Stimulated activated naive B cell treated with anti-CD40 and anti-IgM and Interleukin-4, amounts not matched to agents 10 μg/mL and 1 μg/mL and 100 μg/mL, for 72 hours (primary cell): ENCODE measurements around the gene KLK3.

ENCODE experiments used
- ATAC-seq, 2 donors: fragments of 150-1000 bp; cut with Tn5 transposase; replicated peaks; 2 replicates each; pipeline ENCODE4 v1.10.0; 2021; ENCODE audit warnings: moderate library complexity in 1 of 2
- DNase-seq: peaks from one replicate; pipeline ENCODE4 v3.0.0; 2021
- H3K27ac Mint-ChIP-seq: one replicate; pipeline ENCODE4 v1.8.0; 2022; ENCODE audit warnings: mild to moderate bottlenecking, mixed read lengths
- H3K27me3 Mint-ChIP-seq, 2 donors: one replicate each; pipeline ENCODE4 v1.8.0; 2022; ENCODE audit warnings: mixed read lengths in 2 of 2
- H3K36me3 Mint-ChIP-seq, 2 donors: one replicate each; pipeline ENCODE4 v1.8.0; 2022; ENCODE audit warnings: mixed read lengths in 2 of 2, mild to moderate bottlenecking in 1 of 2
- H3K4me1 Mint-ChIP-seq, 2 donors: one replicate each; pipeline ENCODE4 v1.8.0; 2022; ENCODE audit warnings: mixed read lengths in 2 of 2, mild to moderate bottlenecking in 1 of 2
- H3K4me3 Mint-ChIP-seq, 2 donors: one replicate each; pipeline ENCODE4 v1.8.0; 2022; ENCODE audit warnings: mild to moderate bottlenecking in 2 of 2, mixed read lengths in 2 of 2, moderate library complexity in 1 of 2
- H3K9me3 Mint-ChIP-seq, 2 donors: one replicate each; pipeline ENCODE4 v1.8.0; 2022; ENCODE audit warnings: mixed read lengths in 2 of 2, mild to moderate bottlenecking in 1 of 2

KLK3 gene

DNA sequence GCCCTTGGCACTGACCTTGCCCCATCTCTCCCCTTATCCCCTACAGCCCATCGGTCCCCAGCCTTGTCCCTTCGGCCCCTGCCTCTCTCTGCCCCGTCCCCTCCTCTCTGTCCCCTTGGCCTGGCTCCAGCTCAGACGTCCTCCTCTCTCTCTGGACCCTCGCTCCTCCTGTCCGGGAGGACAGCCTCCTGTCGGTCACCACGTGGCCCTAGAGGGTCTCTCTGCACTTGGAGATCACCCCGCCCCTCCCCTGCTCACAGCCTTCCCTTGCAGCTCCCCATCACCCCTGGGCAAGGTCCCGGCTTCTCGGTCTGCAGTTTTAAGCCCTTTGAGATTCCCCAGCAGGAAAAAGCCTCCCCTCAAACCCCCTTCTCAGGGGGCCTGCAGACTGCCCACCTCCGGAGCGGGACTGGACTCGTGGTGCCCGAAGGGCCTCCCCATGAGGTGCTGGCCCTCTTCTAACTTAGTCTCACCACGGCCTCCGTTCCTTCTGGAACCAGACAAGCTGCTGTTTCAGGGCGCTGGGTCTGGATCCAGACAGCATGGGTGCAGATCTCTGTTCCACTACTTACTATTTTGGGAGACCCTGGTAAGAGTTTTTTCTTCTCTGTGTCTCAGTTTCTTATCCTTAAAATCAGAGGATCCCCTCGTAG, 18.0 kb upstream of the KLK3 start:
- peak overlapping the region; percentile 88 to 89 for H3K4me3 Mint-ChIP-seq
- H3K27me3 Mint-ChIP-seq, result peaks cover 63 to 64% of the 10 kb centered on the region in 2 donors
- DNase-seq, result no peak
- peaks cover 0 to 2% of the 10 kb centered on the region in 2 donors for H3K9me3 Mint-ChIP-seq
- peaks cover 0 to 4% of the 10 kb centered on the region in 2 donors for H3K36me3 Mint-ChIP-seq
- H3K27ac Mint-ChIP-seq, result peak overlapping the region; percentile 76
- ATAC-seq, result no peak
- peaks cover 12 to 21% of the 10 kb centered on the region in 2 donors for H3K4me1 Mint-ChIP-seq

DNA sequence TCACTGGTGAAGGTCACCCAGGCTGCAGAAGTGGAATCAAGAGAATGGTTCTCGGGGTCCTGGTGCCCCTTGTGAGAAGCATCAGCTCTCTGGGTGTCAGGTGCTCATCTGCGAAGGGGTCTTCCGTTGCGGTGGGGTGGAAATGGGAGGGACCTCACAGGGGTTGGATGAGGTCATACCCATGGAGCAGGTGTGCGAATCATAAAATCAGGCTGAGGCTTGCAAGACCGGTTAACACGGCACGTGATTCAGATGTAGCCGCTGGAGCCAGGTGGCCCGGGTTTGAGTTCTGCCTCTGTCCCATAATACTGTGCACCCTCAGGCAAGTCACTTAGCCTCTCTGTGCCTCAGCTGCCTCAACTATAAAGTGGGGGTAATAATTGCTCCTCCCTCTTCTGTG, 17.4 kb upstream of the KLK3 start:
- DNase-seq (no peak), ATAC-seq (no peak)
- peaks cover 0 to 5% of the 10 kb centered on the region in 2 donors for H3K9me3 Mint-ChIP-seq
- peaks cover 58 to 63% of the 10 kb centered on the region in 2 donors for H3K27me3 Mint-ChIP-seq
- peaks cover 0 to 4% of the 10 kb centered on the region in 2 donors for H3K36me3 Mint-ChIP-seq
- no peak overlapping the region for H3K4me3 Mint-ChIP-seq
- no peak overlapping the region for H3K27ac Mint-ChIP-seq
- peaks cover 12 to 21% of the 10 kb centered on the region in 2 donors for H3K4me1 Mint-ChIP-seq

DNA sequence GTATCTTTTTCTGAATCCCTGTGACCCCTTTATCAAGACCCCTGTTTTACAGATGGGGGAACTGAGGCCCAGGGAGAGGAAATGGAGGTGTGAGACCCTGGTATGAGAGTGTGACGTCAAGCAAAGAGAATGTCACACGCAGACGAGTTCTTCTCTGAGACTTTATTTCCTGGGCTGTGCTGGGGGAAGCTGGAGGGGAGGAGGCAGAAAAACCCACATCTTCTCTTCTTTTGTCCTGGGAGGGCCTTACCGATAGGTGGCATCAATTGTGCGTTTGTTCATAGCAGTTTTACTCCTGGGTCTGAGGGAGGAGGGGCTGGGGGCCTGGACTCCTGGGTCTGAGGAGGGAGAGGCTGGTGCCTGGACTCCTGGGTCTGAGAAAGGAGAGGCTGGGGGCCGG, 16.5 kb upstream of the KLK3 start:
- Mint-ChIP-seq H3K4me1 (peaks cover 12 to 21% of the 10 kb centered on the region in 2 donors), H3K27me3 (peaks cover 51 to 56% of the 10 kb centered on the region in 2 donors), H3K4me3 (no peak overlapping the region), H3K9me3 (peaks cover 2 to 6% of the 10 kb centered on the region in 2 donors), H3K27ac (peak overlapping the region; percentile 73), H3K36me3 (peaks cover under 1 to 4% of the 10 kb centered on the region in 2 donors)
- ATAC-seq (peak in 1 of 2 donors; percentile 24), DNase-seq (no peak)

DNA sequence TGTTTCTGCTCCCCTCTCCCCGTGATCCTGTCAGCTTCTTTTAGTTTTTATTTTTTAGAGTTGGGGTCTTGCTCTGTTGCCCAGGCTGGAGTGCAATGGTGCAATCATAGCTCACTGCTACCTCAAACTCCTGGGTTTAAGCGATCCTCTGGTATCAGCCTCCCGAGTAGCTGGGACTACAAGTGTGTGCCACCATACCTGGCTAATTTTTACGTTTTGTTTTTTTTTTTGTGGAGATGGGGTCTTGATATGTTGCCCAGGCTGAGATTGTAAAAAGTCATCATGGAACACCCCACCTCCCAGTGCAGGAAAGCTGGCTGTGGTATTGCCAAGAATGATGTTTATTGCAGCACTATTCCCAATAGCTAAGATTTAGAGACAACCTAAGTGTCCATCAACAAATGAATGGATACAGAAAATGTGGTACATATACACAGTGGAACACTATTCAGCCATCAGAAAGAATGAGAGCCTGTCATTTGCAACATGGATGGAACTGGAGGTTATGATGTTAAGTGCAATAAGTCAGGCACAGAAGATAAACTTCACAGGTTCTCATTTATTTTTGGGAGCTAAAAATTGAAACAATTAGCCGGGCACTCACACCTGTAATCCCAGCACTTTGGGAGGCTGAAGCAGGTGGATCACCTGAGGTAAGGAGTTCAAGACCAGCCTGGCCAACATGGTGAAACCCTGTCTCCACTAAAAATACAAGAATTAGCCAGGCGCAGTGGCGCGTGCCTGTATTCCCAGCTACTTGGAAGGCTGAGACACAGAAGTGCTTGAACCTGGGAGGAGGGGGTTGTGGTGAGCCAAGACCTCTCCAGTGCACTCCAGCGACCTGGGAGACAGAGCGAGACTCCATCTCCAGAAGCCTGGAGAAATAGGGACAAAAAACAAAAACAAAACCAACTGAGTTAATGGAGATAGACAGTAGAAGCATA, 14.7 kb upstream of the KLK3 start:
- Mint-ChIP-seq H3K9me3 (peaks cover 15 to 20% of the 10 kb centered on the region in 2 donors), H3K36me3 (peaks cover 4 to 7% of the 10 kb centered on the region in 2 donors), H3K27ac (no peak overlapping the region), H3K4me1 (peaks cover 12 to 27% of the 10 kb centered on the region in 2 donors), H3K4me3 (no peak overlapping the region), H3K27me3 (peaks cover 58 to 64% of the 10 kb centered on the region in 2 donors)
- DNase-seq (no peak), ATAC-seq (no peak)

DNA sequence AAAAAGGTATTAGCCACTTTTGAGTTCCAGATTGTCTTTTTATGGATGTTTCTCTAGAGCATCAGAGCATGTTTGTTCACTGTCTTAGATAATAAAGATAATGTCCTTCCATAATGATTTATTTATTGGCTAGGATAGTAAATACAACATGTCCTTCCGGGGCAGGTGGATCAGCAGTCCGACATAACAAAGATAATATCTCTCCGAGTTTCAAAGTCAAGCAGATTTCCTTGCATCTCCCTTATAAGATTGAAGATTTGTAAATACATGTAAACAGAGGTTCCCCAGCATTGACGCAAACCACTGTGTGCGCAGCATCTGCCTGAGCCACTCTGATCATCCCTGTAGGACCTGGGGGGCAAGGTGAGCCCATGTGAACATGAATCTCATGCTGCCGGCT, 12.6 kb upstream of the KLK3 start:
- Mint-ChIP-seq H3K9me3 (peaks cover 18 to 22% of the 10 kb centered on the region in 2 donors), H3K4me1 (peaks cover 2 to 11% of the 10 kb centered on the region in 2 donors), H3K4me3 (no peak overlapping the region), H3K36me3 (peaks cover 4 to 7% of the 10 kb centered on the region in 2 donors), H3K27me3 (peaks cover 51% of the 10 kb centered on the region in 2 donors), H3K27ac (no peak overlapping the region)
- ATAC-seq (no peak), DNase-seq (no peak)

DNA sequence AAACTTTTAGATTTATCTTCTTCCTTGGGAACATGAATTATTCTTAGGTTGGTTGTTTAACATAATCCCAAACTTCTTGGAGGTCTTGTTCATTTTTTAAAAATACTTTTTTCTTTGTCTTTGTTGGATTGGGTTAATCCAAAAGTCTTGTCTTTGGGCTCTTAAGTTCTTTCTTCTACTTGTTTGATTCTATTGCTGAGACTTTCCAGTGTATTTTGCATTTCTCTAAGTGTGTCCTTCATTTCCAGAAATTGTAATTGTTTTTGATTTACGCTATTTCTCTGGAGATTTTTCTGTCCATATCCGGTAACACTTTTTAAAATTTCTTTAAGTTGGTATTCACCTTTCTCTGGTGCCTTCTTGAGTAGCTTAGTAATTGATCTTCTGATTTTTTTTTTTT, 11.5 kb upstream of the KLK3 start:
- no peak overlapping the region for H3K4me3 Mint-ChIP-seq

DNA sequence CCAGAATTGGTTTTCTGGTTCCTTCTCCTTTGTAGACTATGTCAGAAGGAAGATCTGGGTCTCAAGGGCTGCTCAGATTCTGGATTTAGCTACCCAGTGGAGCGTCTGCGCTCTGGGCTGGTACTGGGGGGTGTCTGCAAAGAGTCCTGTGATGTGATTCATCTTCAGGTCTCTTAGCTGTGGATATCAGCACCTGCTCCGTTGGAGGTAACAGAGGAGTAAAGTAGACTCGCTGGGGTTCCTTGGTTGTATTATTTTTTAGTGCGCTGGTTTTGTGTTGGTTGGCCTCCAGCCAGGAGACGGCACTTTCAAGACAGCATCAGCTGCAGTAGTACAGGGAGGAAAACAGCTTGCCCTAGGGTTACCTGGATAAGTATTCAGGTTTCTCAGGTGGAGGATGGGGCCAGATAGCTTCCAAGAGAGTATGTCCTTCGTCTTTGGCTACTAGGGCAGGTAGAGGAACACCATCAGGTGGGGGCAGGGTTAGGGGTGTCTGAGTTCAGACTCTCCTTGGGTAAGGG, 11.0 kb upstream of the KLK3 start:
- Mint-ChIP-seq H3K36me3 (peaks cover 2 to 7% of the 10 kb centered on the region in 2 donors), H3K27ac (no peak overlapping the region), H3K9me3 (peaks cover 18 to 22% of the 10 kb centered on the region in 2 donors), H3K27me3 (peaks cover 35 to 37% of the 10 kb centered on the region in 2 donors), H3K4me3 (no peak overlapping the region), H3K4me1 (peaks cover 0 to 5% of the 10 kb centered on the region in 2 donors)
- ATAC-seq, result no peak
- DNase-seq, result no peak

More for the DNA sequence above, 11.5 kb upstream of the KLK3 start:
- peaks cover 0 to 8% of the 10 kb centered on the region in 2 donors for H3K4me1 Mint-ChIP-seq
- peaks cover 18 to 22% of the 10 kb centered on the region in 2 donors for H3K9me3 Mint-ChIP-seq
- peaks cover 40 to 42% of the 10 kb centered on the region in 2 donors for H3K27me3 Mint-ChIP-seq
- H3K27ac Mint-ChIP-seq, result no peak overlapping the region
- peaks cover 4 to 7% of the 10 kb centered on the region in 2 donors for H3K36me3 Mint-ChIP-seq
- no peak for ATAC-seq
- DNase-seq, result no peak

DNA sequence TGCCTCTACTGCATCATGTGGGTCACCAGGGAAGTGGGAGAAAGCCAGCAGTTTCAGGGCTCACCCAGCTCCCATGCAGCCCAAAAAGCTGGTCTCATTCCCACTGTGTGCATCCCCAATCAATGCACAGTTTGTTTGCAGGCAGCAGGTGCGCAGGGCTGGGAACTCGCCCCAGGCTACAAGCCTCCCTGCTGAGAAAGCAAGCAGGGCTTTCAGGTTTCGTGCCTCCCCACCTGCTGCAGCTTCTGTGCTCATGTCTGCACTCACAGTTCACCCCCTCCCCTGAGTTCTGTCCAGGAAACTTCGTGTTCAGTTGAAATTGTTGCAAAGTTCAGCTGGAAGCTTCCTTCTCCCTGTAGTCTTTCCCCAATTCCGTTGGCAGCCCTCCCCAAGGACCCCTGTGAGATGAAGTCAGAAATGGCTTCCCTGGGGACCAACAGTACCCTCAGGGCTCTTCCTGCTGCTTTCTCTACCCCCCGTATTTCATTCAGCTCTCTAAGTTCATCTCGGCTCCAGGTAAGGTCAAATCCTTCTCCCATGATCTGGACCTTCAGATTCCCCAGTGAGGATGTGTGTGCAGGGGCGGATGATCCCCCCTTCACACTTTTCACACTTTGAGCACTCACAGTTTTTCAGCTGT, 10.3 kb upstream of the KLK3 start:
- DNase-seq (no peak), ATAC-seq (no peak)
- H3K36me3 Mint-ChIP-seq, result peaks cover 2 to 7% of the 10 kb centered on the region in 2 donors
- peaks cover 18 to 22% of the 10 kb centered on the region in 2 donors for H3K9me3 Mint-ChIP-seq
- H3K4me1 Mint-ChIP-seq, result peaks cover 0 to 5% of the 10 kb centered on the region in 2 donors
- no peak overlapping the region for H3K4me3 Mint-ChIP-seq
- no peak overlapping the region for H3K27ac Mint-ChIP-seq
- H3K27me3 Mint-ChIP-seq, result peaks cover 29 to 31% of the 10 kb centered on the region in 2 donors

DNA sequence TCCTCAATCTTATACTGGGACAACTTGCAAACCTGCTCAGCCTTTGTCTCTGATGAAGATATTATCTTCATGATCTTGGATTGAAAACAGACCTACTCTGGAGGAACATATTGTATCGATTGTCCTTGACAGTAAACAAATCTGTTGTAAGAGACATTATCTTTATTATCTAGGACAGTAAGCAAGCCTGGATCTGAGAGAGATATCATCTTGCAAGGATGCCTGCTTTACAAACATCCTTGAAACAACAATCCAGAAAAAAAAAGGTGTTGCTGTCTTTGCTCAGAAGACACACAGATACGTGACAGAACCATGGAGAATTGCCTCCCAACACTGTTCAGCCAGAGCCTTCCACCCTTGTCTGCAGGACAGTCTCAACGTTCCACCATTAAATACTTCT, 4.0 kb upstream of the KLK3 start:
- Mint-ChIP-seq H3K36me3 (no peaks in the 10 kb centered on the region), H3K27me3 (peaks cover 33 to 44% of the 10 kb centered on the region in 2 donors), H3K27ac (no peak overlapping the region), H3K4me3 (no peak overlapping the region), H3K9me3 (peaks cover 0 to 2% of the 10 kb centered on the region in 2 donors), H3K4me1 (no peaks in the 10 kb centered on the region)
- ATAC-seq (no peak), DNase-seq (no peak)

DNA sequence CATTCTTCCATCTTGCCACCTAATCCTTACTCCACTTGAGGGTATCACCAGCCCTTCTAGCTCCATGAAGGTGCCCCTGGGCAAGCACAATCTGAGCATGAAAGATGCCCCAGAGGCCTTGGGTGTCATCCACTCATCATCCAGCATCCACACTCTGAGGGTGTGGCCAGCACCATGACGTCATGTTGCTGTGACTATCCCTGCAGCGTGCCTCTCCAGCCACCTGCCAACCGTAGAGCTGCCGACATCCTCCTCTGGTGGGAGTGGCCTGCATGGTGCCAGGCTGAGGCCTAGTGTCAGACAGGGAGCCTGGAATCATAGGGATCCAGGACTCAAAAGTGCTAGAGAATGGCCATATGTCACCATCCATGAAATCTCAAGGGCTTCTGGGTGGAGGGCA, 3.1 kb upstream of the KLK3 start:
- no peaks in the 10 kb centered on the region for H3K4me1 Mint-ChIP-seq
- ATAC-seq, result no peak
- peaks cover 42 to 53% of the 10 kb centered on the region in 2 donors for H3K27me3 Mint-ChIP-seq
- H3K9me3 Mint-ChIP-seq, result peaks cover 0 to 2% of the 10 kb centered on the region in 2 donors
- no peak overlapping the region for H3K27ac Mint-ChIP-seq
- no peak for DNase-seq
- H3K36me3 Mint-ChIP-seq, result no peaks in the 10 kb centered on the region
- H3K4me3 Mint-ChIP-seq, result no peak overlapping the region

DNA sequence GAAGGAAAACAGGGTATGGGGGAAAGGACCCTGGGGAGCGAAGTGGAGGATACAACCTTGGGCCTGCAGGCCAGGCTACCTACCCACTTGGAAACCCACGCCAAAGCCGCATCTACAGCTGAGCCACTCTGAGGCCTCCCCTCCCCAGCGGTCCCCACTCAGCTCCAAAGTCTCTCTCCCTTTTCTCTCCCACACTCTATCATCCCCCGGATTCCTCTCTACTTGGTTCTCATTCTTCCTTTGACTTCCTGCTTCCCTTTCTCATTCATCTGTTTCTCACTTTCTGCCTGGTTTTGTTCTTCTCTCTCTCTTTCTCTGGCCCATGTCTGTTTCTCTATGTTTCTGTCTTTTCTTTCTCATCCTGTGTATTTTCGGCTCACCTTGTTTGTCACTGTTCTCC, 2.7 kb downstream of the KLK3 start:
- H3K9me3 Mint-ChIP-seq, result peaks cover 12 to 16% of the 10 kb centered on the region in 2 donors

DNA sequence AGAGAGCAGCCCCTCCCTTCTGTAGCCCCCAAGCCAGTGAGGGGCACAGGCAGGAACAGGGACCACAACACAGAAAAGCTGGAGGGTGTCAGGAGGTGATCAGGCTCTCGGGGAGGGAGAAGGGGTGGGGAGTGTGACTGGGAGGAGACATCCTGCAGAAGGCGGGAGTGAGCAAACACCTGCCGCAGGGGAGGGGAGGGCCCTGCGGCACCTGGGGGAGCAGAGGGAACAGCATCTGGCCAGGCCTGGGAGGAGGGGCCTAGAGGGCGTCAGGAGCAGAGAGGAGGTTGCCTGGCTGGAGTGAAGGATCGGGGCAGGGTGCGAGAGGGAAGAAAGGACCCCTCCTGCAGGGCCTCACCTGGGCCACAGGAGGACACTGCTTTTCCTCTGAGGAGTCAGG, 4.2 kb downstream of the KLK3 start:
- peaks cover 11 to 16% of the 10 kb centered on the region in 2 donors for H3K9me3 Mint-ChIP-seq
- peaks cover 3 to 9% of the 10 kb centered on the region in 2 donors for H3K4me1 Mint-ChIP-seq
- H3K4me3 Mint-ChIP-seq, result no peak overlapping the region
- DNase-seq (no peak), ATAC-seq (no peak)
- H3K27me3 Mint-ChIP-seq, result peaks cover 59 to 73% of the 10 kb centered on the region in 2 donors
- H3K27ac Mint-ChIP-seq, result no peak overlapping the region
- H3K36me3 Mint-ChIP-seq, result peaks cover 2 to 4% of the 10 kb centered on the region in 2 donors

More for the DNA sequence above, 2.7 kb downstream of the KLK3 start:
- DNase-seq (no peak), ATAC-seq (no peak)
- H3K27me3 Mint-ChIP-seq, result peaks cover 63 to 72% of the 10 kb centered on the region in 2 donors
- H3K4me1 Mint-ChIP-seq, result peaks cover 3 to 9% of the 10 kb centered on the region in 2 donors
- no peak overlapping the region for H3K4me3 Mint-ChIP-seq
- H3K27ac Mint-ChIP-seq, result no peak overlapping the region
- H3K36me3 Mint-ChIP-seq, result peaks cover 2 to 4% of the 10 kb centered on the region in 2 donors

DNA sequence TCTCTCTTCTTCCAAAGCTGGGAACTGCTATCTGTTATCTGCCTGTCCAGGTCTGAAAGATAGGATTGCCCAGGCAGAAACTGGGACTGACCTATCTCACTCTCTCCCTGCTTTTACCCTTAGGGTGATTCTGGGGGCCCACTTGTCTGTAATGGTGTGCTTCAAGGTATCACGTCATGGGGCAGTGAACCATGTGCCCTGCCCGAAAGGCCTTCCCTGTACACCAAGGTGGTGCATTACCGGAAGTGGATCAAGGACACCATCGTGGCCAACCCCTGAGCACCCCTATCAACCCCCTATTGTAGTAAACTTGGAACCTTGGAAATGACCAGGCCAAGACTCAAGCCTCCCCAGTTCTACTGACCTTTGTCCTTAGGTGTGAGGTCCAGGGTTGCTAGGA, 5.1 kb downstream of the KLK3 start:
- H3K4me3 Mint-ChIP-seq, result no peak overlapping the region
- ATAC-seq, result no peak
- H3K27ac Mint-ChIP-seq, result no peak overlapping the region
- peaks cover 54 to 66% of the 10 kb centered on the region in 2 donors for H3K27me3 Mint-ChIP-seq
- peaks cover 3 to 9% of the 10 kb centered on the region in 2 donors for H3K4me1 Mint-ChIP-seq
- peaks cover 11 to 16% of the 10 kb centered on the region in 2 donors for H3K9me3 Mint-ChIP-seq
- peaks cover 2 to 4% of the 10 kb centered on the region in 2 donors for H3K36me3 Mint-ChIP-seq
- no peak for DNase-seq

DNA sequence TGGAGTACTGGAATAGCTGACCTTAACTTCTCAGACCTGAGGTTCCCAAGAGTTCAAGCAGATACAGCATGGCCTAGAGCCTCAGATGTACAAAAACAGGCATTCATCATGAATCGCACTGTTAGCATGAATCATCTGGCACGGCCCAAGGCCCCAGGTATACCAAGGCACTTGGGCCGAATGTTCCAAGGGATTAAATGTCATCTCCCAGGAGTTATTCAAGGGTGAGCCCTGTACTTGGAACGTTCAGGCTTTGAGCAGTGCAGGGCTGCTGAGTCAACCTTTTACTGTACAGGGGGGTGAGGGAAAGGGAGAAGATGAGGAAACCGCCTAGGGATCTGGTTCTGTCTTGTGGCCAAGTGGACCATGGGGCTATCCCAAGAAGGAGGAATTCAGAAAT, 6.3 kb downstream of the KLK3 start:
- peaks cover 43 to 62% of the 10 kb centered on the region in 2 donors for H3K27me3 Mint-ChIP-seq
- ATAC-seq (no peak), DNase-seq (no peak)
- peaks cover 3 to 9% of the 10 kb centered on the region in 2 donors for H3K4me1 Mint-ChIP-seq
- H3K27ac Mint-ChIP-seq, result no peak overlapping the region
- peaks cover 2 to 4% of the 10 kb centered on the region in 2 donors for H3K36me3 Mint-ChIP-seq
- H3K4me3 Mint-ChIP-seq, result no peak overlapping the region
- H3K9me3 Mint-ChIP-seq, result peaks cover 11 to 16% of the 10 kb centered on the region in 2 donors
